GM19025 (cell line): Measurements from ENCODE around the gene MYO3B.
"Not testable (repeated sequence)": the region's sequence is repeated elsewhere in the genome, so short reads cannot be mapped to it uniquely, and the experiment has no call there.

Experiments
- ATAC-seq: cut with Tn5 transposase; IDR thresholded peaks from one replicate; pipeline ENCODE4 v1.9.1; 2021; ENCODE audit warnings: mild to moderate bottlenecking, low read depth, moderate library complexity; ENCODE audit not compliant: unreplicated experiment

The MYO3B gene

GRCh38 chr2:170396799-170397459 is 219.0 kb downstream of the MYO3B start:
- ATAC-seq = no peak

GRCh38 chr2:170401187-170401586 is 223.2 kb downstream of the MYO3B start:
- no peak for ATAC-seq

DNA sequence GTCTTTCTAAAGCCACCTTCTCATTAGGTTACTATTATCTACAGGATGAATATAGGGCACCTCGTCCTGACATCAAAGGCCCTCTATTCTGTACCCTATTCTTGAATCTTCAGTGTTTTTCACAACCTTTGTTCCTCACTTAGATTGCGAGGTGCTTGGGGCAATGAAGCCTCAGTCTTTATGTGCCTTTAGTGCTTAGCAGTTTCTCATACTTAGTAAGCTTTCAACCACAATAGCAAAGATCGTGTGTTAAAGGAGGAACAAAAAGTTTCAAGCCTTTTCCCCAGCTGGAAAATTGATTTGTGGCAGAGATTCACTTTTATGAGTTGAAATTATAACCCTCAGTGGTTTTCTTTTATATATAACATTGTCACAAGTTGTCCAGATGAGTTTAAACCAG is 226.9 kb downstream of the MYO3B start:
- no peak for ATAC-seq

DNA sequence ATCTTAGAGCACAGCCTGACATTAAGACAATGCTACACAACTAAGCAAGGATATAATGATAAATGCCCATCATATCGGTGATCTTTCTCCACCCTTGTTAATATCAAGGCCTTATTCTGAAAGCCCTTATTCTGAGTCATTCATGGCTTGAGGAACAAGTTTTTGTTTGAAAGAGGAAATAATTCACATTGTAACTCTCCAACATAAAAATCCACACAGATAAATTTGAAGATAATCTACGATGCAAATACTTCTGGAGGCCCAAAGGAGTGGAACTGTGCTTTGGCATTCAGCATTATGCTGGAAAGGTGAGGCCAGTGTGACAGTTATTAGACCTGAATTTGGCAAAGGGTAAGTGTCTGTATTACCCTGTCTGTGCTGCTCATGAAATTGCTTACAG is 227.4 kb downstream of the MYO3B start:
- ATAC-seq = no peak

- no peak for ATAC-seq
Observed at GRCh38 chr2:170408461-170409163, 230.7 kb downstream of the MYO3B start.

DNA sequence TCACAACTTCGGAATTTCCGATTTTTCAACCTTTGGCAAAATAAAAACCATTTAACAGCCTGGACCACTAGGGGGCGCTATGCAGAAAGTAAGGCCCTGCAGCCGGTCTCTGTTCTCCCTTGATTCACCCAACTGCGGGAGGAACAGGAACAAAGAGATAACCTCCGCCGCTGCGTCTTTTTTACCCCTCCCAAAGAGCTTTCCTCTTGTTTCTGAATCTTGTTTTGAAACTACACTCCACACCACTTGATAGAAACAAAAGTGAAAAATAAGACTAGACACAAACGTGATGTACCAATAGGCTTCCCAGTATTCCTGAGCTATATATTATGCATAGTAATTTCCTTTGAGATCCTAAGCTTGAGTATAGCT is 231.2 kb downstream of the MYO3B start:
- ATAC-seq = no peak

DNA sequence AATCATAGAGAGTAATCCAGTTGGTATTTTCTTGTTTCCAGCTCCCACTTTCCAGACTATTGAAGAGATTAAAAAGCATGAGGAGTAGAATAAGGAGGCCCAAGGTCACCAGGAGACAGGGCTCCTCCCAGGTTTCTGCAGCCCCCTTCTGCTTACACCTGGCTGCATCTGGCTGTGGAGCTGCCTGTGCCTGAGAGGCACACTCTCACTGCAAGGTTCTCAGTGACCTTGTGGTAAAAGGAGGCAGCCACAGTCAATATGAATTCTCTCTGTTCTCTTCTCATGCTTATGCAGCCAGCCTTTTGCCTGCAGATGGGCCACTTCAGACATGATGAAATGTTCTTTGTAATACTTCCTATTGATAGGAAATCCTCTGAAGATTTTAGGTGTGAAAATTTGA is 233.7 kb downstream of the MYO3B start:
- ATAC-seq = no peak

- no peak for ATAC-seq
Observed at GRCh38 chr2:170420961-170421687, 243.2 kb downstream of the MYO3B start.

DNA sequence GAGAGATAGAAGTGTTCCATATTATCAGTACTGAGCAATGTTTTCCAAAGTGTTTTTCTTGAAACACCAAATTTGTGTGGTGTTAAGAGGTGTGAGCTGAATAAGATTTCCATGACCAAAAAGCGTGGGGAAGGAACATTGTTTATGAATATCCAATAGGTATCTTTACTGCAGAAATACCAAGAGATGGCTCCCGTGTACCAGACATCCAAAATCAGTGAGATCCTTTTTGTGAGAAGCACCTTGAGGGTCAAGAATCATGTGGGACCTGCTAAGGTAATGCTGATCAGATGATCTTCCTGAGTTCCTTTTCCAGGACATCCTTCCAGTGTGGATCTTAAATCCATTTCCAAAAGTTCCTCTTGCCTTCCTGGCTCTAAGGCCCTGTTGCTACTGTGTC is 246.0 kb downstream of the MYO3B start:
- no peak for ATAC-seq

GRCh38 chr2:170425281-170425751 is 247.4 kb downstream of the MYO3B start:
- ATAC-seq = no peak

GRCh38 chr2:170428868-170429267 is 250.9 kb downstream of the MYO3B start:
- no peak for ATAC-seq

- ATAC-seq = no peak
Observed at GRCh38 chr2:170432823-170433222, 254.9 kb downstream of the MYO3B start.

DNA sequence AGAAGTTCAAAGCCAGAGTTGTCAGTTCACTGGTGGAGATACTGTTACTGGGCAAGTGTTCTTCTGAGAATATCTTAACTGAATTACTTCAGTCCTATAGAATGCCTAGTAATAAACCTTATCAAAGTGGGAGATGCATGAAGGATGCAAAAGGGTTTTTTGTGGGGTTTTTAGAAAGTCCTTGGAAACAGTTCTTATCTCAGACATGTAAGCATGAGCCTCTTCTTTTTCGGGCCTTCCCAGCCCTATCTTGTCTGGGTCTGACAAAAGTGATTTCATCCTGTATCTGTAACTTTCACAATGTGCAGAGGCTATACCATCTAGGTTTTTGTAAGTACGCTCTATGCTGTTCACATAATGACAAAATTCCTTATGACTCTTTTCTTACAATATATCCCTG is 255.5 kb downstream of the MYO3B start:
- ATAC-seq = no peak

- not testable (repeated sequence) for ATAC-seq
Observed at GRCh38 chr2:170434396-170434795, 256.4 kb downstream of the MYO3B start.

GRCh38 chr2:170434900-170435621 is 257.1 kb downstream of the MYO3B start:
- ATAC-seq = no peak

DNA sequence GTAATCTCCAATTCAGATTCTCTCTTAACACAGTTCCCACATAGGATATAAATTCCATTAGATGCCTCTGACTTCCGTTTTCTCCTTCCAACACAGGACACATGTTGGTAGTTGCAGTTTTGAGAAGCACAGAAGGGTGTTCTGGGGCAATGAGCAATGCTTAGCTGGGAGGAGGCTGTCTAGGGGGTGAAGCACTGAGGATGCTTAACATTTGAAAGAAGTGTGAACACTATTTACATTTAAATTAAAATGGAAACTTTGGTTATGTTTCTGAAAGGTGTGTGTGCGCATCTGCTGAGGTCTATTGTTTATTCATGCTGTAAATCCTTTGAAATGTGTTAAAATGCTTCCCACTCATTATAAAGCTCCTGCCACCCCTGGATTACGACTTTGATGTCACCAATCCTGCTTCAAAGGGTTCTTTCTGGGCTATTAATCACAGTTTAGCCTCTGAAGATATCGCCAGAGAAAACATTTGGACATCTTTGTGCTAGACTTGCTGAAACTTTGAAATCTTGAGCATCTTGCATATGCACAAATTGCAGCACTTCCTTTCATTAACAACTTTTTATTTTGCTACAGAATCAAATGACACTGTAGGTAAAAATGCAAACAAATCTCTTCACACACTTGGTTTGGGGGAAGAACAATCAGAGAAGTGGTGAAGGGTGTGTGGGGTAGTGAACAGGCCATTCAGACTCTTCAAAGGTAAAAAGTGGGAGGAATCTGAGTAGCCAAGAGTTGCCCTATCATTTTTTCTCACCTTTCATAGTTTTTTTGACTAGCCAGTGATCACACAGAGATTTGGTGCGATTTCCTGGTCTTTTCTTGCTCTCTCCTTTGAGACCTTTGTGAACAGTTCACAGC is 258.4 kb downstream of the MYO3B start:
- ATAC-seq = no peak

DNA sequence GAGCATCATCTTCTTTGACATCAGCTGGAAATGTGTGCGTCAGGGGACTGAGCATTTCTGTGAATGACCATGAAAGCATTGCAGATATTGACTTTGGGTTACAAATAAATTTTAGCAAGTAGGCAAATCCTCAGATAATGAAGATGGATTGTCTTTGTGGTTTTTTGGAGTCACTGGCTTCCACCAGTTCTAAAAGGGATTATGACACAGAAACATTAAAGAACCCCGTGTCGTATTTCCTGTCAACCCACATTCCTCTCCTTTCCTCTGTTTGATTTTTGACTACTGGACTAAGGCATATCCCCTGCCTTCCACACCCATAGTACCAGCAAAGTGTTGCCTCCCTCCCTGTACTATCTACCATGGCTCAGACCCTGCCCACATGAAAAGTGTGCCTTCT is 268.1 kb downstream of the MYO3B start:
- no peak for ATAC-seq

- no peak for ATAC-seq
Observed at GRCh38 chr2:170449034-170449433, 271.1 kb downstream of the MYO3B start.

DNA sequence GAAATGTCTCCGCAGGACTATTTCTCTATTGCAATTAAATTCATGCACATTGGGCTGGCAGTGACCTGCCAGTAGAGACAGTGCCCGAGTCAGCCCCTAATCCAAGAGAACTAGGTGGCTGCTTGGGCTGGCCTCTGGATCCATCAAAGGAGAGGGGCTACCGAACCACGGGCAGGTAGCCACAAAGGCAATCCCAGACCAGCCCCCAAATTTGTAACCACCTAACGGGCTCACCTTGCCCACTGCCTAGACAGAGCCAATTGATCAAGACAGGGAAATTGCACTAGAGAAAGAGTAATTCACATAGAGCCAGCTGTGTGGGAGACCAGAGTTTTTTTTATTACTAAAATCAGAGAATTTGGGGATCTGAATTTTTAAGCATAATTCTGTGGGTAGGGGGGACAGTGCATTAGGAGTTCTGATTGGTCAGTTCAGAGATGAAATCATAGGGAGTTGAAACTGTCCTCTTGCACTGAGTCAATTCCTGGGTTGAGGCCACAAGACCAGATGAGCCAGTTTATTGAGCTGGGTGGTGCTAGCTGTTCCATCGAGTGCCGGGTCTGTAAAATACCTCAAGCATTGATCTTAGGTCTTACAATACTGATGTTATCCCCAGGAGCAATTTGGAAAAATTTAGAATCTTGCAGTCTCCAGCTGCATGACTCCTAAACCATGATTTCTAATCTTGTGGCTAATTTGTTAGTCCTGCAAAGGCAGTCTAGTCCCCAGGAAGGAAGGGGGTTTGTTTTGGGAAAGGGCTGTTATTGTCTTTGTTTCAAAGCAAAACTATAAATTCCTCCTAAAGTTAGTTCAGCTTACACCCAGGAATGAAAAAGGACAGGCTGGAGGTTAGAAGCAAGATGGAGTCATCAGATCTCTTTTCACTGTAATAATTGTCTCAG is 276.8 kb downstream of the MYO3B start:
- ATAC-seq = no peak
